Measurements from ENCODE around the gene NTNG2. TPM values are rescaled to one million over a fixed set of nuclear protein-coding genes. Genes with fewer than 3 reads are reported as not detected.

The NTNG2 gene
- total RNA-seq, 2 experiments from 2014 or later = 2.2 to 2.4 TPM

DNA sequence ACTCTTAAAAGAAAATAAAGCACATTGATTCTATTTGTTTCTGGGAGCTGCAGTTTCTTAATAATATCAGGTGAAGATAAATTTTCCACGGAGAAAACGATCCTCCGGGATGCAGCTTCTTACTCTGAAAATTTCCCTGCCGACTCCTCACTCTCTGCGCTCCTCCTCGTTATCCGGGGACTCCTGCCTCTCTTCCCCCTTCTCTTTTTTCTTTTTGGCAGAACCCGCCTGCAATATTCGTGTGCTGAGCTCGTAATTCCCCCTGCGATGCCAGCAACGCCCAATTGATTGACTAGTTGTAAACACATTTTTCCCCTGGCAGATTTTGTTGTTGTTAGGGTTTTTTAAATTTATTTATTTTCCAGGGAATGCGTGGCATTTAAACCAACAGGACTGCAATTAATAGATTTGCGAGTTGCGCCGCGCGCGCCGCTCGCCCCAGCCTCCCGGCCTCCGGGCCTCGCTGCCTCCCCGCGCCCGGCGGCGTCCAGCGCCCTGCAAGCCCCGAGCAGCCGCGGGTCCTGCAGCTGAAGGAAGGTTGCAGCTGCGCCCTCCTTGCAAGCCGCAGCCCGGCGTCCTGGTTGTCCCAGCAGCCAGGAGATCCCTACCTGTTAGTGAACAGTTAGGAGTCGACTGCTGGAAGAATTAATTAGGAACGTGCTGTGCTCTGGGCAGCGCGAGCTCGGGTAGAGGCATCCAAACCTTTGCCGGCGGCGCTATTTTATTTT is 2.2 kb downstream of the NTNG2 start:
- POLR2A ChIA-PET = no interaction called here

DNA sequence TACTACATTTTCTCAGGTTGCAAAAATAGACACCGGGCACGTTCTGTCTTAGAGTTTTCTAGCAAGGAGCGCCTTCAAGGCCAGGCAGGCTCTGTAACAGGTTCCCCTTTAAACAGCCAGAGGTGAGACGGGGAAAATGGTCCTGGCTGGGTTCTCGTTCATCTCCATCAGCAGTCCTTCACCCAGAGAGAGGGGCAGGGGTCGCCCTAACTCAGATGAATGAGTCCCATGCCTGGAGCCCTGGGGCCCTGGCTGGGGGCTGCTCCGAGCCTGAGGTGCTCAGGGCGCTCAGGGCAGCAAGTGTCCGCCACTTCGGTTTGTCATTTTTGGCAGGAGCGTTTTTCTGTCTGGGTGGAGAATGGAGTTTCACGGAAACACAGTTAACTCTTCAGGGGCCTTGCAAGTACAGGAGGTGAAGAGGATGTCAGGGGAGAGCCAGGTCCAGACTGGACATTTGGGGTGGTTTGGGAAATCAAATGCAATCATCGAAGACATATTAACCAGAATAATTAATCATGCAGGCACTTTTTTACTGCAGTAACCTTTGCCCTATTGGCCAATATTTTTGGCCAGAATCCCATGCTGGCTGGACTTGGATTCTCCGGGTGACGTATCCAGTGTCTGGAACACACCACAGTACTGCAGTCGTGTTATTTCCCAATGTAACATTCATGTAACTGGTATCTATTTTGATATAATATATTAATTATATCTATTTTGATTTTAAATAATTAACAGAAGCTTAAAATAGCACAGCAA is 2.9 kb downstream of the NTNG2 start:
- no peak overlapping the region for H3K4me3 Mint-ChIP-seq
- no peak for DNase-seq
- intact Hi-C loops (cut with micrococcal nuclease) = no loop called here
- peaks cover 40% of the 10 kb centered on the region for H3K27me3 Mint-ChIP-seq
- no peak for ATAC-seq
- H3K4me1 Mint-ChIP-seq (ENCODE audit: low read depth) = peaks cover 4% of the 10 kb centered on the region
- no peaks in the 10 kb centered on the region for H3K36me3 Mint-ChIP-seq (ENCODE audit: low read depth)
- ChIA-PET CTCF (interaction anchor here (0.8 to 11.1 kb wide), 3 partner anchors 72 to 95 kb away, joined by 3 to 193 read pairs (median 3); no protein-coding TSS in a partner anchor), POLR2A (no interaction called here)
- no peak overlapping the region for H3K27ac Mint-ChIP-seq
- TF ChIP-seq, protein P1, sequence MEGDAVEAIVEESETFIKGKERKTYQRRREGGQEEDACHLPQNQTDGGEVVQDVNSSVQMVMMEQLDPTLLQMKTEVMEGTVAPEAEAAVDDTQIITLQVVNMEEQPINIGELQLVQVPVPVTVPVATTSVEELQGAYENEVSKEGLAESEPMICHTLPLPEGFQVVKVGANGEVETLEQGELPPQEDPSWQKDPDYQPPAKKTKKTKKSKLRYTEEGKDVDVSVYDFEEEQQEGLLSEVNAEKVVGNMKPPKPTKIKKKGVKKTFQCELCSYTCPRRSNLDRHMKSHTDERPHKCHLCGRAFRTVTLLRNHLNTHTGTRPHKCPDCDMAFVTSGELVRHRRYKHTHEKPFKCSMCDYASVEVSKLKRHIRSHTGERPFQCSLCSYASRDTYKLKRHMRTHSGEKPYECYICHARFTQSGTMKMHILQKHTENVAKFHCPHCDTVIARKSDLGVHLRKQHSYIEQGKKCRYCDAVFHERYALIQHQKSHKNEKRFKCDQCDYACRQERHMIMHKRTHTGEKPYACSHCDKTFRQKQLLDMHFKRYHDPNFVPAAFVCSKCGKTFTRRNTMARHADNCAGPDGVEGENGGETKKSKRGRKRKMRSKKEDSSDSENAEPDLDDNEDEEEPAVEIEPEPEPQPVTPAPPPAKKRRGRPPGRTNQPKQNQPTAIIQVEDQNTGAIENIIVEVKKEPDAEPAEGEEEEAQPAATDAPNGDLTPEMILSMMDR (IDR thresholded peaks at IDR 0.05) = no peak
- no peaks in the 10 kb centered on the region for H3K9me3 Mint-ChIP-seq

More for the DNA sequence above, 2.2 kb downstream of the NTNG2 start:
- Mint-ChIP-seq H3K27me3 (peaks cover 43% of the 10 kb centered on the region), H3K36me3 (ENCODE audit: low read depth) (no peaks in the 10 kb centered on the region), H3K27ac (no peak overlapping the region), H3K9me3 (no peaks in the 10 kb centered on the region), H3K4me3 (no peak overlapping the region), H3K4me1 (ENCODE audit: low read depth) (peaks cover 4% of the 10 kb centered on the region)
- TF ChIP-seq, protein P1 (IDR thresholded peaks at IDR 0.05) = no peak
- CTCF ChIA-PET = interaction anchor here (0.7 to 11.1 kb wide), 6 partner anchors 14 to 404 kb away, joined by 3 to 193 read pairs (median 3); no protein-coding TSS in a partner anchor
- intact Hi-C loops (cut with micrococcal nuclease) = no loop called here
- no peak for DNase-seq
- ATAC-seq = no peak

DNA sequence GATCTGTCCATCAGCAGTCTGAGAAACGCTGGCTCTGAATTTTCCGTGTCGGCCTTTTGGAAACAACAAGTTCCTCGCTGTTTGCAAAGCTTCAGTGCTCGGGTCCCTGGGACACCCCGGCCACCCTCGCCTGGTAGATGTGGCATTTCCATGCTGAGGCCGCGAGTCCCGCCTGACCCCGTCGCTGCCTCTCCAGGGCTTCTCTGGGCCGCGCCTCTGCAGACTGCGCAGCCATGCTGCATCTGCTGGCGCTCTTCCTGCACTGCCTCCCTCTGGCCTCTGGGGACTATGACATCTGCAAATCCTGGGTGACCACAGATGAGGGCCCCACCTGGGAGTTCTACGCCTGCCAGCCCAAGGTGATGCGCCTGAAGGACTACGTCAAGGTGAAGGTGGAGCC is 4.7 kb downstream of the NTNG2 start:
- intact Hi-C loops (cut with micrococcal nuclease) = no loop called here
- Mint-ChIP-seq H3K9me3 (no peaks in the 10 kb centered on the region), H3K27me3 (peaks cover 34% of the 10 kb centered on the region), H3K36me3 (ENCODE audit: low read depth) (no peaks in the 10 kb centered on the region), H3K4me1 (ENCODE audit: low read depth) (peaks cover 2% of the 10 kb centered on the region), H3K27ac (no peak overlapping the region), H3K4me3 (no peak overlapping the region)
- POLR2A ChIA-PET = no interaction called here
- DNase-seq = peak; percentile 49
- ATAC-seq = peak; percentile 60
- TF ChIP-seq, protein P1 (IDR thresholded peaks at IDR 0.05) = peak; percentile 50
- CTCF ChIA-PET = interaction anchor here (0.7 to 11.1 kb wide), 6 partner anchors 71 to 408 kb away, joined by 3 to 193 read pairs (median 4); no protein-coding TSS in a partner anchor

DNA sequence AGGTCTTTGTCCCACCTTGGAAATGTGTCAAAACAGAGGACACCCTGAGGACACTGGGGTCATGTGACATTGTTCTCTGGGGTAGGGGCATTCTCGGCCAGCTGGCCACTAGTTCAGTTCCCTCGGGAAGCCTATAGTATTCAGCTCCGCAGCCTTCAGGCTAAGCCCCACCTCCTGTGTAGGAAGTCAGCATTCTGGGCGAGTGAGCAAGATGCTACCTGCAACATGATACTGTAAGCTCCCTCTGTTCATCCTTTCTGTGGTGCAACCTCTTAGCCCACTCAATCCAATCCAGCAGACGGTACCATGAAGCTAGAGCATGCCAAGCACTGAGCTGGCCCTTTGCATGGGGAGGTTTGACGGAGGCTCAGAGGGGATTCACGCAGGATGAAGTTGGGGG is 5.3 kb downstream of the NTNG2 start:
- Mint-ChIP-seq H3K9me3 (no peaks in the 10 kb centered on the region), H3K27me3 (peaks cover 34% of the 10 kb centered on the region), H3K27ac (no peak overlapping the region), H3K36me3 (ENCODE audit: low read depth) (no peaks in the 10 kb centered on the region), H3K4me1 (ENCODE audit: low read depth) (peaks cover 2% of the 10 kb centered on the region), H3K4me3 (no peak overlapping the region)
- TF ChIP-seq, protein P1 (IDR thresholded peaks at IDR 0.05) = no peak
- intact Hi-C loops (cut with micrococcal nuclease) = no loop called here
- CTCF ChIA-PET = interaction anchor here (0.6 to 11.1 kb wide), 9 partner anchors 11 to 412 kb away, joined by 3 to 193 read pairs (median 4); no protein-coding TSS in a partner anchor
- ATAC-seq = no peak
- DNase-seq = no peak
- POLR2A ChIA-PET = no interaction called here
